ENCODE results near the gene RREB1.

- TF ChIP-seq POLR2AphosphoS5 (IDR thresholded peaks at IDR 0.05; ENCODE audit: low read depth) (no peak), CTCF (conservative IDR thresholded peaks at IDR 0.05; ENCODE audit: low read depth in 2 of 2) (no peak), JUNB (IDR thresholded peaks at IDR 0.05; ENCODE audit: unreplicated experiment) (no peak), EZH2phosphoT487 (IDR thresholded peaks at IDR 0.05; ENCODE audit: unreplicated experiment) (no peak), EZH2 (IDR thresholded peaks at IDR 0.05; ENCODE audit: low read depth, unreplicated experiment) (no peak), REST (IDR thresholded peaks at IDR 0.05; ENCODE audit: unreplicated experiment) (no peak), CREB1 (CRISPR knock-in tag; IDR thresholded peaks at IDR 0.05; ENCODE audit: low read depth) (no peak), STAT1 (IDR thresholded peaks at IDR 0.05; ENCODE audit: unreplicated experiment) (no peak), ETS1 (IDR thresholded peaks at IDR 0.05) (no peak), ZNF114 (CRISPR knock-in tag; IDR thresholded peaks at IDR 0.05) (no peak), NANOG (IDR thresholded peaks at IDR 0.05; ENCODE audit: borderline replicate concordance) (no peak)
Measured at GRCh38 chr6:7148100-7148822, 40.5 kb downstream of the RREB1 start.

All from GM23338 (cell line).